SK-N-SH (cell line): Measurements from ENCODE around the gene DZIP1L. TPM values are rescaled to one million over a fixed set of nuclear protein-coding genes. Genes with fewer than 3 reads are reported as not detected.

Experiments used
- CTCF ChIA-PET: fragments of 300-600, 350-600 bp; formaldehyde crosslinking; extraction: SDS; loops from one replicate; lab custom pipeline; 2021; lab: Yijun Ruan, JAX
- POLR2A ChIA-PET: fragments of 350-600 bp; sonication (Branson Sonifier 250); formaldehyde crosslinking; extraction: SDS; loops from one replicate; lab custom pipeline; 2020; ENCODE audit warnings: antibody characterized with exemption, inconsistent platforms; lab: Yijun Ruan, JAX
- DNase-seq: peaks from one replicate; pipeline ENCODE4 v3.0.0; 2012
- H2AFZ ChIP-seq: fragments of 200-600 bp; sonication (generic); 2 replicates; pipeline ENCODE4 v1.8.1; 2016; ENCODE audit warnings: antibody characterized with exemption, mild to moderate bottlenecking, low read depth
- H3F3A ChIP-seq: fragments of 200-600 bp; sonication (generic); replicated peaks from 2 replicates; pipeline ENCODE3; 2016; ENCODE audit warnings: antibody characterized with exemption, mild to moderate bottlenecking; ENCODE audit not compliant: insufficient read depth
- H3K27ac ChIP-seq, 2 experiments: fragments of 200-500 bp in 1 of 2; fragments of 200-600 bp in 1 of 2; sonication (Bioruptor generic) in 1 of 2; sonication (generic), shearing (Covaris generic) in 1 of 2; 2 replicates each; pipeline versions ENCODE4 v1.5.1 to v1.6.1; 2014 to 2016; ENCODE audit warnings: low read depth in 2 of 2, inconsistent platforms in 1 of 2, low read length in 1 of 2, mild to moderate bottlenecking in 1 of 2, mixed read lengths in 1 of 2
- H3K27me3 ChIP-seq: fragments of 200-600 bp; sonication (generic), shearing (Covaris generic); 2 replicates; pipeline ENCODE4 v1.6.1; 2016; ENCODE audit warnings: mixed run types; ENCODE audit not compliant: insufficient read depth
- H3K36me3 ChIP-seq, 2 experiments: fragments of 200-500 bp in 1 of 2; fragments of 200-600 bp in 1 of 2; sonication (Bioruptor generic) in 1 of 2; sonication (generic) in 1 of 2; replicated peaks in 1 of 2; 2 replicates each; pipeline versions ENCODE3 to v1.5.1; 2014 to 2016; ENCODE audit warnings: low read length in 1 of 2, mild to moderate bottlenecking in 1 of 2; ENCODE audit not compliant: insufficient read depth in 2 of 2, control insufficient read depth in 1 of 2
- H3K4me1 ChIP-seq, 2 experiments: fragments of 200-500 bp in 1 of 2; fragments of 200-600 bp in 1 of 2; sonication (Bioruptor generic) in 1 of 2; sonication (generic), shearing (Covaris generic) in 1 of 2; 2 replicates each; pipeline versions ENCODE4 v1.5.1 to v1.6.1; 2014 to 2016; ENCODE audit warnings: low read depth in 1 of 2, low read length in 1 of 2, mixed run types in 1 of 2; ENCODE audit not compliant: insufficient read depth in 2 of 2, control insufficient read depth in 1 of 2
- H3K4me2 ChIP-seq: fragments of 200-600 bp; sonication (generic), shearing (Covaris generic); 2 replicates; pipeline ENCODE4 v1.6.1; 2017; ENCODE audit warnings: mixed run types
- H3K4me3 ChIP-seq, 2 experiments: fragments of 200-500 bp in 1 of 2; fragments of 200-600 bp in 1 of 2; sonication (Bioruptor generic) in 1 of 2; sonication (generic), shearing (Covaris generic) in 1 of 2; 2 replicates each; pipeline versions ENCODE4 v1.5.1 to v1.8.1; 2014 to 2016; ENCODE audit warnings: low read depth in 2 of 2, inconsistent platforms in 1 of 2, low read length in 1 of 2, mild to moderate bottlenecking in 1 of 2, mixed read lengths in 1 of 2, moderate library complexity in 1 of 2
- H3K79me2 ChIP-seq: fragments of 200-600 bp; sonication (generic); 2 replicates; pipeline ENCODE4 v1.8.1; 2017; ENCODE audit warnings: mild to moderate bottlenecking; ENCODE audit not compliant: insufficient read depth
- H3K9ac ChIP-seq: fragments of 200-600 bp; sonication (generic); 2 replicates; pipeline ENCODE4 v1.6.1; 2017; ENCODE audit warnings: mixed run types
- H3K9me2 ChIP-seq: fragments of 200-600 bp; sonication (generic); 2 replicates; pipeline ENCODE4 v1.6.1; 2017; ENCODE audit warnings: mixed run types
- H3K9me3 ChIP-seq: fragments of 200-600 bp; sonication (generic); 2 replicates; pipeline ENCODE4 v1.6.1; 2017; ENCODE audit warnings: mixed run types, mild to moderate bottlenecking, moderate library complexity
- H4K20me1 ChIP-seq: fragments of 200-600 bp; sonication (generic); 2 replicates; pipeline ENCODE4 v1.6.1; 2017; ENCODE audit warnings: mild to moderate bottlenecking, mixed run types; ENCODE audit not compliant: insufficient read depth
- CHD2 ChIP-seq: fragments of 150-350 bp; IDR thresholded peaks from 2 replicates; pipeline ENCODE4 v1.6.1; 2018; ENCODE audit warnings: low read length; ENCODE audit not compliant: partially characterized antibody
- ELF1 ChIP-seq: IDR thresholded peaks from 2 replicates; pipeline ENCODE4 v1.4.0; 2012
- EP300 ChIP-seq, 2 experiments: IDR thresholded peaks; 2 replicates each; pipeline versions ENCODE4 v1.4.0 to v1.6.1; 2012; ENCODE audit warnings: borderline replicate concordance in 1 of 2, low read depth in 1 of 2, low read length in 1 of 2
- GATA2 ChIP-seq: sonication (generic); formaldehyde crosslinking; IDR thresholded peaks from 2 replicates; pipeline ENCODE4 v1.5.0; 2020; ENCODE audit warnings: mild to moderate bottlenecking, missing genetic modification reagents
- JUND ChIP-seq: IDR thresholded peaks from 2 replicates; pipeline ENCODE4 v1.4.0; 2012
- MEF2A ChIP-seq: IDR thresholded peaks from 2 replicates; pipeline ENCODE4 v1.4.0; 2012; ENCODE audit warnings: low read depth, borderline replicate concordance
- MXI1 ChIP-seq: IDR thresholded peaks from 2 replicates; pipeline ENCODE4 v1.6.1; 2012; ENCODE audit warnings: mild to moderate bottlenecking, low read depth, low read length, improper control_type of control experiment
- NRF1 ChIP-seq: IDR thresholded peaks from 2 replicates; pipeline ENCODE4 v1.6.1; 2012; ENCODE audit warnings: low read depth, mild to moderate bottlenecking, low read length
- RAD21 ChIP-seq: IDR thresholded peaks from 2 replicates; pipeline ENCODE4 v1.6.1; 2012; ENCODE audit warnings: mild to moderate bottlenecking, low read length
- RCOR1 ChIP-seq: fragments of 150-350 bp; IDR thresholded peaks from 2 replicates; pipeline ENCODE4 v1.6.1; 2017; ENCODE audit warnings: antibody characterized with exemption, low read length
- SMC3 ChIP-seq: IDR thresholded peaks from 2 replicates; pipeline ENCODE4 v1.6.1; 2012; ENCODE audit warnings: low read depth, low read length, improper control_type of control experiment
- TEAD4 ChIP-seq: IDR thresholded peaks from 2 replicates; pipeline ENCODE4 v1.4.0; 2012; ENCODE audit warnings: mild to moderate bottlenecking, borderline replicate concordance; ENCODE audit not compliant: insufficient read depth
- YY1 ChIP-seq: IDR thresholded peaks from 2 replicates; pipeline ENCODE4 v1.4.0; 2012; ENCODE audit warnings: low read depth, mild to moderate bottlenecking
- WGBS: methylation state at CpG from one replicate; pipeline ENCODE4 v1.1.6; 2017; ENCODE audit warnings: low lambda C conversion rate; 5-methylcytosine and 5-hydroxymethylcytosine counted together
- polyA plus RNA-seq, 3 experiments: library from polyadenylated mRNA; depleted of rRNA; stranded (reverse); fragments of >200 nt; gene quantifications; 2 replicates each; pipeline ENCODE4 v1.2.3, GENCODE V29; 2012
- TF ChIP-seq, protein P1 (sequence below): fragments of 200-600 bp; sonication (generic); IDR thresholded peaks from 2 replicates; pipeline ENCODE4 v1.6.1; 2017; ENCODE audit warnings: antibody characterized with exemption, mild to moderate bottlenecking, moderate library complexity

DZIP1L gene
- polyA plus RNA-seq, 1 of the 3 experiments (the other 2 are of a cell fraction), result 6.4 TPM

DNA sequence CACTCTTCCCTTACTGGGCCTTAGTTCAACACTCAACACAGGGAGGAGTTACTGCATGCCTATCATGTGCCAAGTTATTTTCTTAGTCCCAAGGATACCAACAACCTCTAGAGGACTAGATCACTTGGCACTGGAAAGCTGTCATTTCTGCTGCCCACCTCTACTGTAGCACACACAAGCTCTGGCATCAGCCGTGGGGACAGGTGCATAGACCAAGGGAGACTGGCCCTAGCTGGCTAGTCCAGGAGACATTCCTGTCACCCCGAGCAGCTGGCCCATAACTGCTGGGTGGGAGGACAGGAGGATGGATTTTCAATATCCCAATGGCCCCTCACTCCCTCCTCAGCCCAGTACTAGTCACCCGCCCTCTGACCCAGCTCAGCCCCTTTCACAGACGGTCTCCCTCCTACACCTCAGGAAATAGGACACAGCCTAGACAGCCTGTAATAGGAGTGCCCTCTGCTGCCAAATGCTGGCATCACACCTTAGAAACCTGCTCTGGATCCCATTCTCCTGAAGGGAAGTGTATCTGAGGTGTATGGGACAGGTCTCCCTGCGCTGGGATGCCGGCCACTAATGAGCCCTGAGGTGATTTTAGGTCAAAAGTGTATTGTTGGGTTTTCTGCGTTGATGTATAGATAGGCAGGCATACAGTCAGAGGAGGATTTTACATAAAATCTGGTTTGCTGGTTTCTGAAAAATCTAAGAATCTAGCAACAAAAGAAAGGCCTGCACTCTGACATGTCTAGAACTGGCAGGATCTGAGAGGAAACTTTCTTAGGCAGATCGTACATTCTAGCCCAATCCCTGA, 3.4 kb upstream of the DZIP1L start:
- no peaks in the 10 kb centered on the region for H4K20me1 ChIP-seq
- 37% methylated on average over 8 of the region's 8 CpGs for WGBS
- H3K4me3 ChIP-seq, result no peak overlapping the region; a peak in 1 of 4 replicates
- no peak overlapping the region for H3K9ac ChIP-seq
- TF ChIP-seq, protein P1, sequence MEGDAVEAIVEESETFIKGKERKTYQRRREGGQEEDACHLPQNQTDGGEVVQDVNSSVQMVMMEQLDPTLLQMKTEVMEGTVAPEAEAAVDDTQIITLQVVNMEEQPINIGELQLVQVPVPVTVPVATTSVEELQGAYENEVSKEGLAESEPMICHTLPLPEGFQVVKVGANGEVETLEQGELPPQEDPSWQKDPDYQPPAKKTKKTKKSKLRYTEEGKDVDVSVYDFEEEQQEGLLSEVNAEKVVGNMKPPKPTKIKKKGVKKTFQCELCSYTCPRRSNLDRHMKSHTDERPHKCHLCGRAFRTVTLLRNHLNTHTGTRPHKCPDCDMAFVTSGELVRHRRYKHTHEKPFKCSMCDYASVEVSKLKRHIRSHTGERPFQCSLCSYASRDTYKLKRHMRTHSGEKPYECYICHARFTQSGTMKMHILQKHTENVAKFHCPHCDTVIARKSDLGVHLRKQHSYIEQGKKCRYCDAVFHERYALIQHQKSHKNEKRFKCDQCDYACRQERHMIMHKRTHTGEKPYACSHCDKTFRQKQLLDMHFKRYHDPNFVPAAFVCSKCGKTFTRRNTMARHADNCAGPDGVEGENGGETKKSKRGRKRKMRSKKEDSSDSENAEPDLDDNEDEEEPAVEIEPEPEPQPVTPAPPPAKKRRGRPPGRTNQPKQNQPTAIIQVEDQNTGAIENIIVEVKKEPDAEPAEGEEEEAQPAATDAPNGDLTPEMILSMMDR, result peak; percentile 84
- no peak for TF ChIP-seq TEAD4
- TF ChIP-seq YY1, result no peak
- TF ChIP-seq SMC3, result peak; percentile 95
- TF ChIP-seq RAD21, result peak; percentile 88
- no peak for TF ChIP-seq ELF1
- no peak for TF ChIP-seq RCOR1
- TF ChIP-seq, all 33 proteins: peak for 3
- Histone ChIP-seq H3K9me2 (no peaks in the 10 kb centered on the region; the same call in 1 of the 2 replicates), H3K27me3 (no peaks in the 10 kb centered on the region), H3K9me3 (no peaks in the 10 kb centered on the region), H3K36me3 (no peaks in the 10 kb centered on the region), H3K79me2 (peaks cover 11% of the 10 kb centered on the region), H2AFZ (peak overlapping the region; percentile 17; the same call in 1 of the 2 replicates), H3K4me1 (peaks cover 4 to 13% of the 10 kb centered on the region in 2 experiments; a peak in 3 of 4 replicates), H3K4me2 (no peak overlapping the region), H3F3A (peaks cover 14% of the 10 kb centered on the region), H3K27ac (no peak overlapping the region)
- DNase-seq, result peak; percentile 73
- ChIA-PET POLR2A (no interaction called here), CTCF (interaction anchor here (0.6 to 3.4 kb wide), 37 partner anchors 9 to 1008 kb away, joined by 3 to 69 read pairs (median 3); partner anchors contain the start of genes A4GNT and DBR1)

GRCh38 chr3:138114431-138114918, 933 bp downstream of the DZIP1L start:
- Histone ChIP-seq H3F3A (peaks cover 14% of the 10 kb centered on the region), H3K4me2 (peak overlapping the region; percentile 84), H4K20me1 (no peaks in the 10 kb centered on the region), H3K4me3 (peak overlapping the region; percentile 85 to 93), H2AFZ (peak overlapping the region; percentile 87; the same call in 1 of the 2 replicates), H3K9me2 (no peaks in the 10 kb centered on the region), H3K9ac (peak overlapping the region; percentile 88), H3K4me1 (peaks cover 13 to 18% of the 10 kb centered on the region in 2 experiments; a peak in 3 of 4 replicates), H3K27me3 (no peaks in the 10 kb centered on the region), H3K79me2 (peaks cover 54% of the 10 kb centered on the region), H3K9me3 (no peaks in the 10 kb centered on the region), H3K27ac (peak overlapping the region; percentile 89 to 94), H3K36me3 (peaks cover 10 to 20% of the 10 kb centered on the region in 2 experiments)
- POLR2A ChIA-PET, result interaction anchor here (2.6 kb wide), 1 partner anchor 11 kb away, joined by 16 read pairs; no protein-coding TSS in a partner anchor
- CTCF ChIA-PET, result interaction anchor here (1.0 to 1.8 kb wide), 4 partner anchors 12 to 45 kb away, joined by 3 to 8 read pairs (median 4); no protein-coding TSS in a partner anchor
- DNase-seq, result peak; percentile 64
- WGBS, result 17% methylated on average over 4 of the region's 9 CpGs
- TF ChIP-seq MEF2A, result no peak
- 0 out of 2 replicates have a peak, but pooled peaks have one; percentile 2 for TF ChIP-seq MXI1
- TF ChIP-seq JUND, result no peak
- no peak for TF ChIP-seq NRF1
- TF ChIP-seq CHD2, result no peak
- TF ChIP-seq RCOR1, result no peak
- no peak for TF ChIP-seq EP300 (IDR thresholded peaks at IDR 0.05; ENCODE audit: borderline replicate concordance in 1 of 2, low read depth in 1 of 2, low read length in 1 of 2)
- no peak for TF ChIP-seq GATA2 (CRISPR knock-in tag)
